NCI-H2196 treated with DMSO at 0.1 percent for 48 hours (cell line): ENCODE data around the gene CFAP157.

ENCODE experiments used
- DNase-seq: peaks from one replicate; lab custom pipeline; 2025; ENCODE audit not compliant: unreplicated experiment; lab: John Stamatoyannopoulos, UW

The CFAP157 gene

DNA sequence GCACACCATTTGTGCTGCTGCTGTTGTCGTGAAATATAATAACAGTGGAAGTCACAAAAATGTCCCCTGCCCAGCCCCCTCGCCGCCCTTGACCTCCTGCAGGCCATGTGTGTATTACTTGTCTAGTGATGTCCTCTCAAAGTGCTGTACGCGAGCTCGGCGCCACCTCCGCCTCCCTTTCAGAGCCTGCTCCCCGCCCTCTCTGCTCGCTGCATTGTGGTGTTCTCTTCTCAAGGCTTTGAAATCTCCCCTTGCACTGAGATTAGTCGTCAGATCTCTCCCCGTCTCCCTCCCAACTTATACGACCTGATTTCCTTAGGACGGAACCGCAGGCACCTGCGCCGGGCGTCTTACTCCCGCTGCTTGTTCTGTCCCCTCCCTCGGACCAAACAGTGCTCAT is 14.7 kb upstream of the CFAP157 start:
- no peak for DNase-seq

DNA sequence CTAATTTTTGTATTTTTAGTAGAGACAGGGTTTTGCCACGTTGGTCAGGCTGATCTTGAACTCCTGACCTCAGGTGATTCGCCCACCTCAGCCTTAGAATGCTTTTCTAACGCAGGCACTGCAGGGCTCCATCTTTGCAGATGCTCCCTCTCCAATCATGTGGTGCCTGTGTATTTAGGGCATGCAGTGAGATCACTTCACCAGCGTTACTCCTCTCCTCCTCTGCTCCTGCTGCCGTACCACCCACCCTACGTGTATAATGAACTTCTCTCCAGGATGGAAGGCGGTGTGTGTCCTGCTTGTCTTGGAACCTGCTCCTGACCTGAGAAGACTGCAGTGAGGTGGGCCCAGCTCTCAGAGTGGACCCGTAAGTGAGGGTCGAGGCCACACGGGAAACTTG is 13.6 kb upstream of the CFAP157 start:
- no peak for DNase-seq

DNA sequence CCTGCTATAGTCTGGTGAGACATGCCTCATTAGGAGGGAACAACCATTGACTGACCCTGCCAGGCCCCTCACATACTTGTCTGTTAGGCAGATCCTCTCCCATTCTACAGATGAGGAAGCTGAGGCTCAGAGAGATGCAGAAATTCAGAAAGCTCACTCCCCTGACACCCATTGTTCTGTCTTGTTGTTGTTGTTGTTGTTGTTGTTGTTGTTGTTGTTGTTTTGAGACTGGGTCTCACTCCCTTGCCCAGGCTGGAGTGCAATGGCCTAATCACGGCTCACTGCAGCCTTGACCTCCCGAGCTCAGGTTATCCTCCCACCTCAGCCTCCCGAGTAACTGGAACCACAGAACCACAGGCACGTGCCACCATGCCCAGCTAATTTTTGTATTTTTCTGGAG is 13.1 kb upstream of the CFAP157 start:
- no peak for DNase-seq

DNA sequence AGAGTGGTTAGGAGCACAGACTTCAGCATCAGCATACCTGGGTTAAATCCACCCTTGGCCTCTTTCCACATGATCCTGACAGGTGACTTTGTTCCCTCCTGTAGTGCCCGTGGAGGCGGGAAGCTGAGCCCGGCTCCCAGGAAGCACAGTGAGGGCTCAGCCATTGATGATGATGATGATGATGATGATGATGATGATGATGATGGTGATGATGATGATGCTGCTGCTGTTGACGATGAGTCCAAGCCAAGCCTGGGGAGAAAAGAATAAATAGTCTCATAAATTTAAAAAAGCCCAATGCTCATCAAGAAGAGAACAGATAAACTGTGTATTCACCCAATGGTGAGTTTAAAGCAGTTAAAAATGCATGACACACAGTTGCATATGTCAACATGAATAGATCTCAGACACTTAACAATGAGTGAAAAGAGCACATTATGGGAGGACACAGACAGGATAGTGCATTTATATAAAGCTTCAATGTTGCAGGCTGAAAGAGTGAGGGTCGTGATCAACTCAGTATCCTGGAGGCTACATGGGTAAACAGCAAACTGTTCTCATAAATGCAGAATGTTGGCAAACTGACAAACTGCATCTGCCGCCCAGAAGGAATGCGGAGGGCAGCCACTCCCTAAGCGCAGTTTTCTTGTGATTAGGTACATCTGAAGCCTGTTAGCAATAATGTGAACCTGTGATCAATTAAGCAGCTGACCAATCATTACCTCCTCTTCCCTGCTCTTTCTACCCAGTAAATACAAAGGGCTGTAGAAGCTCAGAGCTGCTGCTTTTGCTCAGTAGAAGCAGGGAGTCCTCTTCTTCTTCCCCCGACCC is 11.7 kb upstream of the CFAP157 start:
- DNase-seq, result no peak

GRCh38 chr9:127697575-127697974 is 9.2 kb upstream of the CFAP157 start:
- no peak for DNase-seq

GRCh38 chr9:127698386-127698785 is 8.4 kb upstream of the CFAP157 start:
- no peak for DNase-seq

DNA sequence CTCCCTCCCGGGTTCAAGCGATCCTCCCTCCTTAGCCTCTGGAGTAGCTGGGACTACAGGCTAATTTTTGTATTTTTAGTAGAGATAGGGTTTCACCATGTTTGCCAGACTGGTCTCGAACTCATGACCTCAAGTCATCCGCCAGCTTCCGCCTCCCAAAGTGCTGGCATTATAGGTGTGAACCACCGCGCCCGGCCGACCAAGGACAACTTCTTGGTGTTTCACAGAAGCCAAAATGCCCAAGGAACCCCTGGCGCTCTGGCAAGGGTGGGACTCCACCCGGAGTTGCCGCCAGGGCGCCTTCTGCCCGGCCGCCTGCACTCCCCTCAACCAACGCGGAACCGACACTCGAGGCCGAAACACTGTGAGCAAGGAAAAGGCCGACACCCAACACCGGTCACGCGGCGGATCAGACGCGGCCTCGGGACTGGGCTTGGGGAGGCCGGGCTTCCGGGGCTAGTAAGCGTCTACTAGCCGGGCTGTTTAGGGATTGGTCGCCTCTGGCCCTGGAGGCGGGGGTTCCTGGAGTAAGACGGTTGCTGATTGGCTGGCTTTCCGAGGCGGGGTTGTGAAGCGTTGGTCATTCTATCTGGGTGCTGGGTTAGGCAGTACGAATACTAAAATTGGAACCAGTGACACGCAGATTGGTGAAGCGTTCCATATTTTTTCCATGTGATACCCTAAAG is 7.7 kb upstream of the CFAP157 start:
- no peak for DNase-seq

- no peak for DNase-seq
Observed at GRCh38 chr9:127700140-127700539, 6.6 kb upstream of the CFAP157 start.

DNA sequence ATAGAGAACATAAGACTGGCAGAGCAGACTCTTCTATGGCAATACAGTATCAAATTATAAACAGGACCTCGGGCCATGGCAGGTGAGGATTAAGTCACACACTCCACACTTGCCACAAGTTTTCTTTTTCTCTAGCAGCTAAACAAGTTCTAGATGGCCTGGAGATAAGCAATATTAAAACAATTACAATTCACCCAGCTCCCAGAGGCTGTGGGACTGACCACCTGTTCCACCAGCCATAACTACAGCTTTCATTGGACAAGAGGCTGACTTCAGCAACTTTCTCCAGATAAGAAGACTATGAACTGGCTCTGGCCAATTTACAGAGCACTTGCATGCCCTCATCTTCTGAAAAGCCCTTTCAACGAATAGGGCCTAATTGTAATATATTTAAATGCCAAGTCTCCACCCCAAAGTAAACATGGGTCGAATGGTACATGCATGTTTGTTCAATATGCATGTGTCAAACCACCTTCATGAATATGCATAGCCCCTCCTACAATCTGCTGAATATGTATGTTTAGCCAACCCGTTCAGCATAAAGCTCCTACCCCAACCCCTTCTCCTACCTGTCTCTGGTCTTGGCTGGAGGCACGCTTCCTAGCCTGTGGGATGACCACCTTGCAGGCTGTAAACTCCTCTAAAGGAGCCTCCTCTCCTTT is 6.1 kb upstream of the CFAP157 start:
- DNase-seq, result no peak

DNA sequence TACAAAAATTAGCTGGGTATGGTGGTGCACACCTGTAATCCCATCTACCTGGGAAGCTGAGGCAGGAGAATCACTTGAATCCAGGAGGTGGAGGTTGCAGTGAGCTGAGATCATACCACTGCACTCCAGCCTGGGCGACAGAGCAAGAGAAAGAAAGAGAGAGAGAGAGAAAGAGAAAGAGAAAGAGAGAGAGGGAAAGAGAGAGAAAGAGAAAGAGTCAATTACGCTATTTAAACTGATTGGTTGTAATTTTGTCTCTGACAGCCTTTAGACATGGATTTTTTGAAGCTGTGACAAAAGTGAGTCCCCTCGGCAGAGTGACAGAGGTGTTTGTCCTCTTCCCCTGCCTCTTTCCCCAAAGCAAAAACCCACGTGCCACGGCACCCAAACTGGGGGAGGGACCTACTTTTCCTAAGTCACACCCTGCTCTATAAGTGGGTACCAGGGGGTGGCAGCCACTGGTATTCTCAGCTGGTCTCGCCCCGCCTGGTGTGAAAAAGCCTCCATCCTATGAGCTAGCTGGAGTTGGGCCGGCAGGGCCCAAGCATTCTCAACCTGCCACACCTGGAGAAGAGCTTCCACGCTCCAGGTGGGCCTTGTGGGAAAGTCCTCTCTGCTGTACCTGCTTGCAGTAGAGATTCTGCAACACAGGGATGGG is 3.4 kb upstream of the CFAP157 start:
- DNase-seq, result no peak

- DNase-seq, result no peak
Observed at GRCh38 chr9:127705577-127706379, 1.0 kb upstream of the CFAP157 start.

DNA sequence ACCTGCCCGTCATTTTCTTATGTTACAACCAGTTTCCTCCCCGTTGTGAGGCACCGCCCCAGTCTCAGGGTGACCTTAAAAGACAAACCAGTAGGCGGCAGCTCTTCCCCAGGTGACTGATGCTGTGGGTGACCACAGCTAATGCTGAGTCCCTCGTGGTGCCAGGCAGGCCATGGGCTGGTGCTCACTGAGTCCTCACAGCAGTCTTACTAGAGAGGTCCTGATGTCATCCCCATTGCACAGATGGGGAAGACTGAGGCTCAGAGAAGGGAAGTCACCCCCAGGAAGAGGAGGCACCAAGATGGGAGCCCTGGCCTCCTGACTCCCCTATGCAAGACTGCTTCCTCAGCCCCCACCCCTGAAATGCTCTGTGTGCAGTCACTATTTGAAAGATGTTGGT is 978 bp downstream of the CFAP157 start:
- no peak for DNase-seq

GRCh38 chr9:127708952-127709587 is 2.3 kb downstream of the CFAP157 start:
- DNase-seq, result no peak

DNA sequence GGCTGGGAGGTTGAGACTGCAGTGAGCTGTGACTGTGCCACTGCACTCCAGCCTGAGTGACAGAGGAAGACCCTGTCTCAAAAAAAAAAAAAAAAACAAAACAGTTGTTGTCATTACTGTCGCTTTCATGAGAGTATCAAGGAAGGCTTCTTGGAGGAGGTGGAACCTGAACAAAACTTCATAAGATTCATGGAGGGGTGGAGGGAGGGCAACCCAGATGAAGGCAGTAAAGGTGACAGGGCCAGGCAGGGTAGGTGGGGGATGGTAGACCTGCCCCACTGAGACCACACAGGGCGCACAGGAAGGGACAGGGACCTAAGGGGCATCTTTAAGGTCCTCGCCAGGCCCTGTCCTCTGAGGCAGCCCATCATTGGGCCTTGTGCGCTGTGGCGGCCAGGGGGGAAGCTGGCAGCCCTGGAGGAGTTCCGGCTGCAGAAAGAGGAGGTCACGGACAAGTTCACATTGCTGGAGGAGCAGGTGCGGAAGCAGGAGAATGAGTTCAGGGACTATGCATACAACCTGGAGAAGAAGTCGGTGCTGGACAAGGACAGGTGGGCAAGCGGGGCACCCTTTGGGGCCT is 3.5 kb downstream of the CFAP157 start:
- no peak for DNase-seq

GRCh38 chr9:127711226-127711701 is 4.5 kb downstream of the CFAP157 start:
- no peak for DNase-seq

GRCh38 chr9:127711831-127712274 is 5.1 kb downstream of the CFAP157 start:
- no peak for DNase-seq

DNA sequence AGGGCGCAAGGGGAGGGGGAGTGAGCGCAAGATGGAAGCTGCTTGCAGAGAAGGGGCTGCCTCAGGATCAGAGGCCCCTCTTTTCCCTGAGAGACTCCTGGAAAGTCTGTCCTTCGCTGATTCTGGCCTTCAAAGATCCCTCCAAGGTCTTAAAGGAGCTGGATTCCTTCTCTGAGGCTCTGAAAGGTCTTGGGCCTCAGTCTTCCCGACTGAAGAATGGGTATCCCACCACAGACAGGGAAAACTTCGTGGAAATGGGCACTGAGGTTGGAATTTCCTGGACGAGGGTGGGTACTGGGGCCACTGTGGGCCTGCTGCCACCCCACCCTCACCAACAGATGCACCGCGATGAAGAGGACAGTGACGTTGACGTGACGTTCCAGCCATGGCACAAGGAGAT is 5.6 kb downstream of the CFAP157 start:
- no peak for DNase-seq

DNA sequence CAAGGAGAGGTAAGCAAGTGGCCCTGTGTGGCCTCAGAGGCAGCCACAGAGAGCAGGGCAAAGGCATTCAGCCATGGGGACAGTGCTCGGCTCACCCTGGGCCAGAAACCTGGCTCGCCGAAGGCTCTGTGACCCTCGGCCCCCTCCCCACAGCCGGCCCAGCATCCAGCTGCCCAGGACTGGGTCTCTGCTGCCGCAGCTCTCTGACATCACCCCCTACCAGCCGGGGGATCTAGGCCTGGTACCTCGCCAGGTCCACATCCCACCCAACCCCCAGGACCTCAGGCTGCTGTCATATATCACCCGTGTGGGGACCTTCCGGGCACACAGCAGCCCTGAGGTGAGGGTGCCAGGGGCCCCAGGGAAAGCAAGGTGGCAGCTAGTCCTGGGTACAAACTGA is 6.1 kb downstream of the CFAP157 start:
- DNase-seq, result no peak

- DNase-seq, result no peak
Observed at GRCh38 chr9:127714020-127714750, 7.4 kb downstream of the CFAP157 start.
